PC-9 (cell line): ENCODE results near the gene NKAIN1. TPM values are rescaled to one million over a fixed set of nuclear protein-coding genes. Genes with fewer than 3 reads are reported as not detected.

Source experiments
- BruUV-seq: library from RNA; stranded (reverse); fragments of 400-500 nt; replicated peaks from 2 replicates; lab custom pipeline; 2021; lab: Mats Ljungman, UMichigan
- CTCF ChIA-PET: fragments of 300-600 bp; sonication (Branson Sonifier 250); formaldehyde crosslinking; loops from one replicate; lab custom pipeline; 2022; ENCODE audit warnings: antibody characterized with exemption; lab: Charles Lee
- POLR2A ChIA-PET: fragments of 300-600 bp; sonication (Branson Sonifier 250); formaldehyde crosslinking; loops from one replicate; lab custom pipeline; 2022; ENCODE audit warnings: antibody characterized with exemption; ENCODE audit not compliant: unreplicated experiment; lab: Charles Lee
- DNase-seq, 2 experiments: peaks; one replicate each; pipeline versions ENCODE4 v3.0.0 to v3.0.0-alpha.2; 2015 to 2022; ENCODE audit warnings: mixed read lengths in 1 of 2
- H2AFZ ChIP-seq: fragments of 200-600 bp; sonication (generic); 2 replicates; pipeline ENCODE4 v1.8.1; 2017; ENCODE audit warnings: antibody characterized with exemption
- H3F3A ChIP-seq: fragments of 200-600 bp; sonication (generic); 2 replicates; pipeline ENCODE4 v1.8.1; 2017; ENCODE audit warnings: antibody characterized with exemption, mild to moderate bottlenecking, low read depth; ENCODE audit not compliant: insufficient read depth
- H3K27ac ChIP-seq: fragments of 200-600 bp; sonication (generic); 2 replicates; pipeline ENCODE4 v1.6.1; 2016; ENCODE audit warnings: mixed run types
- H3K27me3 ChIP-seq: fragments of 200-600 bp; sonication (generic); 2 replicates; pipeline ENCODE4 v1.6.1; 2016; ENCODE audit warnings: low read depth, mixed run types; ENCODE audit not compliant: insufficient read depth
- H3K36me3 ChIP-seq: fragments of 200-600 bp; sonication (generic); 2 replicates; pipeline ENCODE4 v1.6.1; 2016; ENCODE audit warnings: low read depth, mixed run types
- H3K4me1 ChIP-seq: fragments of 200-600 bp; sonication (generic); replicated peaks from 2 replicates; pipeline ENCODE4 v1.6.1; 2016; ENCODE audit warnings: mixed run types; ENCODE audit not compliant: insufficient read depth
- H3K4me2 ChIP-seq: fragments of 200-600 bp; sonication (generic); 2 replicates; pipeline ENCODE4 v1.6.1; 2017; ENCODE audit warnings: mixed run types
- H3K4me3 ChIP-seq: fragments of 200-600 bp; sonication (generic); 2 replicates; pipeline ENCODE4 v1.6.1; 2016; ENCODE audit warnings: mixed run types
- H3K79me2 ChIP-seq: fragments of 200-600 bp; sonication (generic); 2 replicates; pipeline ENCODE4 v1.6.1; 2017; ENCODE audit warnings: low read depth, mixed run types
- H3K9me2 ChIP-seq: fragments of 200-600 bp; sonication (generic); 2 replicates; pipeline ENCODE4 v1.8.1; 2017; ENCODE audit warnings: mild to moderate bottlenecking; ENCODE audit not compliant: insufficient read depth
- H3K9me3 ChIP-seq: fragments of 200-600 bp; sonication (generic); 2 replicates; pipeline ENCODE4 v1.8.1; 2016; ENCODE audit warnings: low read depth; ENCODE audit not compliant: insufficient read depth
- H4K20me1 ChIP-seq: fragments of 200-600 bp; sonication (generic); 2 replicates; pipeline ENCODE4 v1.8.1; 2017; ENCODE audit not compliant: insufficient read depth
- EZH2 ChIP-seq: fragments of 200-600 bp; sonication (generic); IDR thresholded peaks from 2 replicates; pipeline ENCODE4 v1.8.0; 2017; ENCODE audit warnings: antibody characterized with exemption, low read depth
- intact Hi-C: fragments of 100-400 bp; cut with micrococcal nuclease; formaldehyde crosslinking; loops from one replicate; pipeline ENCODE4 v1.10.0; 2022; ENCODE audit not compliant: unreplicated experiment
- total RNA-seq: library from RNA; stranded (reverse); gene quantifications from 2 replicates; pipeline ENCODE4 v1.2.3, GENCODE V29; 2021
- TF ChIP-seq, protein P1 (sequence below): fragments of 200-600 bp; sonication (generic); conservative IDR thresholded peaks from 2 replicates; pipeline ENCODE4 v1.6.1; 2017; ENCODE audit warnings: mixed run types, antibody characterized with exemption, mild to moderate bottlenecking, moderate library complexity

Gene NKAIN1
- total RNA-seq, 1 experiment from 2014 or later = 0.96 TPM

DNA sequence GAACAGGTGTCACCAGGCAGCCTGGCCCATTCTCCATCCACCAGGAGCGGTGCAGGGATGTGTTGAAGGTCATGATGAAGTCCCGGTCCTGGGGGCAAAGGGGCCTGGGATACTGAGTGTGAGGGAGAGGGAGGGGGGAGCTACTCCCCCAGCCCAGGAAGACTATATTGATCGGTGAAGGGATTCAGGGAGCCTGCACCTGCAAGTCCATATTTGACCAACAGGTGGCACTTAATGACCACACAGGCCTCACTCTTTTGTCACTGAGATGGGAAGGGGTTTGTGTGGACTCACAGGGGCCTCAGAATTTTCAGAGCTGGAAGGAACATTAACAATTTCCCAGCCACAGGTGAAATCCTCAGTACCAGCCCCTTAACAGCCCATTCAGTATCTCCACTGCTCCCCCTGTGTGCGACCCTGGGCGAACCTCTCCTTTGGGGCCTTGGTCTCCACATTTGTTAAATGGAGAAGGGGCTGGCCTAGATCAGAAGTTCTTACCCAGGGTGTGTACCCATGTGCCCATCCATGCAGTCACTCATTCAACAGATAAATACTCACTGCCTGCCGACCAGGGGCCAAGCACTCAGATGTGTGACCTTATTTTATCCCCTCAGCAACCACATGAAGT is 55.6 kb downstream of the NKAIN1 start:
- BruUV-seq = no TSS peak
- intact Hi-C loops = loop anchor here (2.0 to 10.0 kb wide), 4 partner anchors 151 to 601 kb away; no protein-coding TSS in a partner anchor
- DNase-seq = peak in 1 of 2 experiments; percentile 34

DNA sequence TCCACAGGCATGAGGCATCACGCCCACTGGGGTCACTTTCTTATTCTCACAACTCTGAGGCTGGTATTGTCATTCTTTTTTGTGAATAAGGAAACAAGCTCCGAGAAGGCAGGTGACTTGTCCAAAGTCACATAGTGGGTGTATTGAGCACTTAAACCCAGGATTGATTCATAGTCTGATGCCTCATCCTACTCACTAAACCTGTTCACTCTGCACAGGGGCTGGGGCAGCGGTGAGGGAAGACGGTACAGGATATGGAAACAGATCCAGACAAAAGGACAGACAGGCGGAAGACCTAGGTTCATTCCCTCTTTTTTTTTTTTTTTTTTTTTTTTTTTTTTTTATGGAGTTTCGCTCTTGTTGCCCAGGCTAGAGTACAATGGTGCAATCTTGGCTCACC is 56.6 kb downstream of the NKAIN1 start:
- Histone ChIP-seq H3K79me2 (no peaks in the 10 kb centered on the region), H3K27ac (no peak overlapping the region), H3K4me3 (no peak overlapping the region), H3K9me2 (no peaks in the 10 kb centered on the region), H2AFZ (no peak overlapping the region), H3F3A (no peaks in the 10 kb centered on the region), H4K20me1 (no peaks in the 10 kb centered on the region), H3K36me3 (no peaks in the 10 kb centered on the region), H3K9me3 (no peaks in the 10 kb centered on the region), H3K4me1 (no peaks in the 10 kb centered on the region), H3K27me3 (no peaks in the 10 kb centered on the region), H3K4me2 (no peak overlapping the region)
- no peak for DNase-seq
- no TSS peak for BruUV-seq
- intact Hi-C loops = loop anchor here (5.0 to 10.0 kb wide), 3 partner anchors 401 to 602 kb away; no protein-coding TSS in a partner anchor
- POLR2A ChIA-PET = interaction anchor here (0.7 kb wide), 1 partner anchor 155 kb away, joined by 3 read pairs; no protein-coding TSS in a partner anchor
- CTCF ChIA-PET = interaction anchor here (0.6 to 0.7 kb wide), 2 partner anchors 30 to 709 kb away, joined by 4 read pairs; no protein-coding TSS in a partner anchor
- no peak for TF ChIP-seq EZH2
- TF ChIP-seq, protein P1, sequence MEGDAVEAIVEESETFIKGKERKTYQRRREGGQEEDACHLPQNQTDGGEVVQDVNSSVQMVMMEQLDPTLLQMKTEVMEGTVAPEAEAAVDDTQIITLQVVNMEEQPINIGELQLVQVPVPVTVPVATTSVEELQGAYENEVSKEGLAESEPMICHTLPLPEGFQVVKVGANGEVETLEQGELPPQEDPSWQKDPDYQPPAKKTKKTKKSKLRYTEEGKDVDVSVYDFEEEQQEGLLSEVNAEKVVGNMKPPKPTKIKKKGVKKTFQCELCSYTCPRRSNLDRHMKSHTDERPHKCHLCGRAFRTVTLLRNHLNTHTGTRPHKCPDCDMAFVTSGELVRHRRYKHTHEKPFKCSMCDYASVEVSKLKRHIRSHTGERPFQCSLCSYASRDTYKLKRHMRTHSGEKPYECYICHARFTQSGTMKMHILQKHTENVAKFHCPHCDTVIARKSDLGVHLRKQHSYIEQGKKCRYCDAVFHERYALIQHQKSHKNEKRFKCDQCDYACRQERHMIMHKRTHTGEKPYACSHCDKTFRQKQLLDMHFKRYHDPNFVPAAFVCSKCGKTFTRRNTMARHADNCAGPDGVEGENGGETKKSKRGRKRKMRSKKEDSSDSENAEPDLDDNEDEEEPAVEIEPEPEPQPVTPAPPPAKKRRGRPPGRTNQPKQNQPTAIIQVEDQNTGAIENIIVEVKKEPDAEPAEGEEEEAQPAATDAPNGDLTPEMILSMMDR = no peak

More for the DNA sequence above, 55.6 kb downstream of the NKAIN1 start:
- no peaks in the 10 kb centered on the region for H3K9me2 ChIP-seq
- no peaks in the 10 kb centered on the region for H3K9me3 ChIP-seq
- H2AFZ ChIP-seq = no peak overlapping the region
- H3F3A ChIP-seq = no peaks in the 10 kb centered on the region
- H3K4me1 ChIP-seq = no peaks in the 10 kb centered on the region
- H3K4me2 ChIP-seq = no peak overlapping the region
- no peaks in the 10 kb centered on the region for H4K20me1 ChIP-seq
- no peaks in the 10 kb centered on the region for H3K79me2 ChIP-seq
- ChIA-PET POLR2A (interaction anchor here (0.6 to 0.7 kb wide), 2 partner anchors 154 to 472 kb away, joined by 3 to 4 read pairs; no protein-coding TSS in a partner anchor), CTCF (interaction anchor here (0.6 to 1.2 kb wide), 3 partner anchors 14 to 41 kb away, joined by 4 to 9 read pairs (median 5); no protein-coding TSS in a partner anchor)
- no peaks in the 10 kb centered on the region for H3K36me3 ChIP-seq
- H3K4me3 ChIP-seq = no peak overlapping the region
- TF ChIP-seq, protein P1 = peak; percentile 80
- no peak for TF ChIP-seq EZH2
- H3K27me3 ChIP-seq = no peaks in the 10 kb centered on the region
- H3K27ac ChIP-seq = no peak overlapping the region

DNA sequence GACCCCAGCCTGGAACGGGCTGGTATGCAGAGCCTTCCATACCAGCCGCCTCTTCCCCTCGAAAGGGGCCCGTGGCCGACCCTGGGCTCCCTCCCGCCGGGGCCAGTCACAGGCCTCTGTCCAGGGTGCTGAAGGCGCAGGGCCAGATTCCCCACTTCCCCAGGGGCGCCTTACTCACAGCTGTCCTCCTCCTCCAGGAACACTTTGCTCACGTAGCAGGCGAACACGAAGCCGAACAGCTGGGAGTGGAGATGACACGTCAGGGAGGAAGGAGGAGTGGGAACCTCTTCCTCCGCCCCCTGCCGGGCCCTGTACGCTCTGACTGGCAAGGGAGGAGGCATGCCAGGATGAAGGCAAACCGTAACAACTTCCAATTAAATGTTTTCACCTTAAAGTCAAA is 57.3 kb downstream of the NKAIN1 start:
- ChIA-PET CTCF (no interaction called here), POLR2A (no interaction called here)
- H3K4me2 ChIP-seq = peak overlapping the region; percentile 42
- H3K4me3 ChIP-seq = no peak overlapping the region; the same call in 1 of the 2 replicates
- DNase-seq = peak; percentile 73 to 77
- no peaks in the 10 kb centered on the region for H3K79me2 ChIP-seq
- BruUV-seq = no TSS peak
- no peak overlapping the region for H3K27ac ChIP-seq
- H3K9me2 ChIP-seq = no peaks in the 10 kb centered on the region
- no peak overlapping the region for H2AFZ ChIP-seq
- no peaks in the 10 kb centered on the region for H3K36me3 ChIP-seq
- intact Hi-C loops = loop anchor here (5.0 to 10.0 kb wide), 3 partner anchors 400 to 602 kb away; no protein-coding TSS in a partner anchor
- TF ChIP-seq, protein P1 = peak; percentile 52
- TF ChIP-seq EZH2 = no peak
- H3K27me3 ChIP-seq = no peaks in the 10 kb centered on the region
- no peaks in the 10 kb centered on the region for H3K4me1 ChIP-seq
- H3K9me3 ChIP-seq = no peaks in the 10 kb centered on the region
- no peaks in the 10 kb centered on the region for H3F3A ChIP-seq
- no peaks in the 10 kb centered on the region for H4K20me1 ChIP-seq
